ENCODE measurements around the gene B4GALNT4.
A peak's percentile ranks its signal among the peaks of the same experiment; 100 is the strongest.
"Not testable (repeated sequence)": the region's sequence is repeated elsewhere in the genome, so short reads cannot be mapped to it uniquely, and the experiment has no call there.

The B4GALNT4 gene

GRCh38 chr11:392102-392777 is 22.9 kb downstream of the B4GALNT4 start:
- no peak for DNase-seq (ENCODE audit: low spot score)

- DNase-seq (ENCODE audit: low spot score) = no peak
These were observed 24.1 kb downstream of the B4GALNT4 start for GRCh38 chr11:393219-394033.

GRCh38 chr11:394034-394857 is 24.9 kb downstream of the B4GALNT4 start, which contains the start of gene PKP3:
PKP3 (plus strand) TSS chr11:394209; CDS start chr11:394293, 84 bp downstream.
- DNase-seq (ENCODE audit: low spot score) = no peak

- no peak for DNase-seq (ENCODE audit: low spot score)
These were observed 25.8 kb downstream of the B4GALNT4 start for GRCh38 chr11:394858-395655.

- DNase-seq (ENCODE audit: low spot score) = no peak
These were observed 26.6 kb downstream of the B4GALNT4 start for GRCh38 chr11:395866-396265.

GRCh38 chr11:396511-396947 is 27.2 kb downstream of the B4GALNT4 start:
- peak; percentile 54 for DNase-seq (ENCODE audit: low spot score)

GRCh38 chr11:396948-397548 is 27.7 kb downstream of the B4GALNT4 start:
- DNase-seq (ENCODE audit: low spot score) = peak; percentile 75

GRCh38 chr11:398826-399225 is 29.5 kb downstream of the B4GALNT4 start:
- peak; percentile 53 for DNase-seq (ENCODE audit: low spot score)

GRCh38 chr11:399731-400211 is 30.5 kb downstream of the B4GALNT4 start:
- no peak for DNase-seq (ENCODE audit: low spot score)

GRCh38 chr11:400241-400689 is 31.0 kb downstream of the B4GALNT4 start:
- no peak for DNase-seq (ENCODE audit: low spot score)

GRCh38 chr11:401196-401595 is 31.9 kb downstream of the B4GALNT4 start:
- DNase-seq (ENCODE audit: low spot score) = not testable (repeated sequence)

- DNase-seq (ENCODE audit: low spot score) = no peak
These were observed 33.9 kb downstream of the B4GALNT4 start for GRCh38 chr11:403021-403760.

GRCh38 chr11:403761-404431 is 34.6 kb downstream of the B4GALNT4 start:
- no peak for DNase-seq (ENCODE audit: low spot score)

GRCh38 chr11:404551-405264 is 35.4 kb downstream of the B4GALNT4 start:
- DNase-seq (ENCODE audit: low spot score) = no peak

GRCh38 chr11:405323-405953 is 36.1 kb downstream of the B4GALNT4 start:
- no peak for DNase-seq (ENCODE audit: low spot score)

GRCh38 chr11:405954-406795 is 36.9 kb downstream of the B4GALNT4 start:
- no peak for DNase-seq (ENCODE audit: low spot score)
